Neutrophil (primary cell): Measurements from ENCODE around the gene ASB10.

Source experiments
- H3K27ac ChIP-seq: fragments of 200-600 bp; sonication (generic); 2 replicates; pipeline ENCODE4 v1.5.1; 2016; ENCODE audit warnings: mild to moderate bottlenecking, moderate library complexity
- H3K27me3 ChIP-seq: fragments of 200-600 bp; sonication (generic); 2 replicates; pipeline ENCODE4 v1.6.0; 2016; ENCODE audit warnings: mild to moderate bottlenecking
- H3K36me3 ChIP-seq: fragments of 200-600 bp; sonication (generic); 2 replicates; pipeline ENCODE4 v1.5.1; 2017
- H3K4me1 ChIP-seq, 2 experiments: fragments of 200-600 bp in 1 of 2; sonication (generic) in 1 of 2; 1 replicate in 1 of 2; 2 replicates in 1 of 2; pipeline versions ENCODE4 v1.5.1 to v1.6.1; 2013 to 2016; ENCODE audit warnings: low read depth in 1 of 2, low read length in 1 of 2, mild to moderate bottlenecking in 1 of 2, moderate library complexity in 1 of 2; ENCODE audit not compliant: control insufficient read depth in 1 of 2, insufficient read depth in 1 of 2
- H3K4me3 ChIP-seq, 2 experiments: fragments of 200-600 bp in 1 of 2; sonication (generic) in 1 of 2; 1 replicate in 1 of 2; 2 replicates in 1 of 2; pipeline ENCODE4 v1.5.1; 2013 to 2016; ENCODE audit warnings: low read depth in 1 of 2, low read length in 1 of 2, mild to moderate bottlenecking in 1 of 2, moderate library complexity in 1 of 2
- H3K9me3 ChIP-seq: fragments of 200-600 bp; sonication (generic); 2 replicates; pipeline ENCODE4 v1.5.1; 2016
- TF ChIP-seq, protein P1 (sequence below): fragments of 200-600 bp; sonication (generic); IDR thresholded peaks from 2 replicates; pipeline ENCODE4 v1.5.1; 2016; ENCODE audit warnings: antibody characterized with exemption

Gene ASB10

DNA sequence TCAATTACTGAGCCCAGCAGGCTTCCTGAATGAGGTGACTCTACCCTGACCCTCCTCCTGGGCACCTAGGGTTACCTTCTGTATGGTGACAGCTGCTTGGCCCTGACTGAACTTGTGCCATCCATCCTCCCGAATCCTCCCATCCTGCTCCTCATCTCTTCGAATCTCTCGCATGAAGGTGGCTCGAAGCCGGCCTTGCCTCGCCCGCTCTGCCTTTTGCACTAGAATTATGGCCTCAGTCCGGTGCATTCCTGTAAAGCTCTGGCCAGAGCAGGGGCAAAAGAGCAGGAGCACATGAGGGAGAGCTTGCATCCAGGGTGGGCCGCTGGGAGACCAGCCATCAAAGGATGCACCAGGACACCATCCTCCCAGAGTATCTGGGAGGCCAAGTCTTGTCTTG, 15.8 kb upstream of the ASB10 start:
- TF ChIP-seq, protein P1, sequence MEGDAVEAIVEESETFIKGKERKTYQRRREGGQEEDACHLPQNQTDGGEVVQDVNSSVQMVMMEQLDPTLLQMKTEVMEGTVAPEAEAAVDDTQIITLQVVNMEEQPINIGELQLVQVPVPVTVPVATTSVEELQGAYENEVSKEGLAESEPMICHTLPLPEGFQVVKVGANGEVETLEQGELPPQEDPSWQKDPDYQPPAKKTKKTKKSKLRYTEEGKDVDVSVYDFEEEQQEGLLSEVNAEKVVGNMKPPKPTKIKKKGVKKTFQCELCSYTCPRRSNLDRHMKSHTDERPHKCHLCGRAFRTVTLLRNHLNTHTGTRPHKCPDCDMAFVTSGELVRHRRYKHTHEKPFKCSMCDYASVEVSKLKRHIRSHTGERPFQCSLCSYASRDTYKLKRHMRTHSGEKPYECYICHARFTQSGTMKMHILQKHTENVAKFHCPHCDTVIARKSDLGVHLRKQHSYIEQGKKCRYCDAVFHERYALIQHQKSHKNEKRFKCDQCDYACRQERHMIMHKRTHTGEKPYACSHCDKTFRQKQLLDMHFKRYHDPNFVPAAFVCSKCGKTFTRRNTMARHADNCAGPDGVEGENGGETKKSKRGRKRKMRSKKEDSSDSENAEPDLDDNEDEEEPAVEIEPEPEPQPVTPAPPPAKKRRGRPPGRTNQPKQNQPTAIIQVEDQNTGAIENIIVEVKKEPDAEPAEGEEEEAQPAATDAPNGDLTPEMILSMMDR: no peak
- H3K4me1 ChIP-seq: no peaks in the 10 kb centered on the region
- no peaks in the 10 kb centered on the region for H3K36me3 ChIP-seq
- H3K9me3 ChIP-seq: no peaks in the 10 kb centered on the region
- H3K4me3 ChIP-seq: no peak overlapping the region
- H3K27ac ChIP-seq: no peak overlapping the region
- peaks cover 62% of the 10 kb centered on the region for H3K27me3 ChIP-seq

DNA sequence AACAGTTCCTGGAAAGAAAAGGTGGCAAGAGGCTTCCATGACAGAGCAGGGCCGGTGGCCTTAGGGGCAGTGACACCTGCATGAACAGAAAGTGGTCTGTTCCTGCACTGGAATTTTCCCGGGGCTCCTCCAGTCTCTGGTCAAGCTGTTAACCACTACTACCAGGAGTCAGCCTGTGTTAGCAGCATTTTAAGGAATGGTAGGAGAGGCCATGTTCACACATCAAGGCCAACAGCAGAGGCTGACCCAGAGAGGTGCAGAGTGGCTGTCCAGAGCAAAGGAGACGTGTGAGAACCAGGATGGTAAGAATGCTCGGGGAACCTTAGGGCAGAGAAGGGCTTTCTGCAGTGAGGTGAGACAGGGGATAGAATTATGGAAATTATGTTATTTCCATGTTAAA, 14.7 kb upstream of the ASB10 start:
- TF ChIP-seq, protein P1: no peak

DNA sequence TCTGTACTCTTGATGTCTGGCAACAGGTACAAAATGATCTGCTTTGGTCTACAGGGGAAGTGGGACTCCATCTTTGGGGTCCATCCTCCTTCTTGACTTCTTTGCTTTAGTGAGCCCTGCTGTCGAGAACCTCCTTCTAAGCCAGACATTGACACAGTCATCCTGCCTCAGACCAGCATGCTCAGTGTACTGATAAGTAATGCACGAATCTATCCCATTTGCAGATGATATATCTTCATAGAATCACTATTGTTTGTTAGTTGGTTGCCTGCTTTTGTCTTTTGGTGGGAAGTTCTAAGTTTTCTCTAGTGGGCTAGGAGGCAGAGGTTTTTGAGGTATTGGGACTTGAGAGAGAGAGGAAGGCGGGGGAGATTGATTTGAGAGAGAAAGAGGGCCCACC, 14.3 kb upstream of the ASB10 start:
- Histone ChIP-seq H3K9me3 (no peaks in the 10 kb centered on the region), H3K36me3 (no peaks in the 10 kb centered on the region), H3K27ac (no peak overlapping the region), H3K4me1 (no peaks in the 10 kb centered on the region), H3K27me3 (peaks cover 55% of the 10 kb centered on the region), H3K4me3 (no peak overlapping the region)
- TF ChIP-seq, protein P1: no peak

More for the DNA sequence above, 14.7 kb upstream of the ASB10 start:
- Histone ChIP-seq H3K9me3 (no peaks in the 10 kb centered on the region), H3K4me1 (no peaks in the 10 kb centered on the region), H3K36me3 (no peaks in the 10 kb centered on the region), H3K4me3 (no peak overlapping the region), H3K27ac (no peak overlapping the region), H3K27me3 (peaks cover 55% of the 10 kb centered on the region)

DNA sequence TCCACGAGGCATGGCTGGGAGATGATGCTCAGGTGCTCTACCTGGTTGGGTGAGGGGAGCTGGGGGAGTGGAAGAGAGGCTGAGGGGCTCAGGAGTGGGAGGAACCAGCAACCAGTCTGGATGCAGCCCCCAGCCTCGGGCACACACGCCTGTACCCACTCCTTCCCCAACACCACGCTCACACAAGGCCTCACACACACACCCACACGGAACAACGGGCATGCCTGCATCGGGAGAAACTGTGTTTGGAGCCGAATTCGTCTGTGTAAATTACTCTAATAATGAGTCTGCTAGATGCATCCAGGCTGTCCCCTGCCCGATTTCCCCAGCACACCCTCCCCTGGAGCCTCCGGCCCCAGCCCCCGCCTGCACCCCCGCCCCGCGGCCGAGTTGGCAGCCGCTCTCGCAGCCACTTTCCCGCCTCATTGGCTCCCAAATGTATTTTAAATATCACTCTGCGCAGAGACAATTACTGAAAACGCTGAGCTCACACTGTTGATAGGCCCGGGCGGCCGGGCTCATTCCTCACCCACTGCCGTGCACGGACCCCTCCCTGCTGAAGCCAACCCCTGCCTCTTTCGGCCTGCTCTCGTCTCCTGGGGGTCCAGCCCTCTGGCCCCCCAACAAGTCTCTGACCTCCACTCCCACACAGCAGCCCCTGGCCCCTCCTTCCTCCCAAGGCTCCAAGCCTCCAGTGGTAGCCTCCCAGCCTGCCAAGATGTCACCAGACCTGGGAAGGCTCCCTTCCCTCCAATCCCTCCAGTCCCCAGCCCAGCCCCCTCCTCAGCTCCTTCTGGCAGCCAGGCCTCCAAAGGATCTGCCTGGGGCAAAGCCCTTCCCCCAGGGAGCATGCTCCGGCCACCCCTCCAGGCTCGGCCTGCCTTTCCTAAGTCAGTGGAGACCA, 12.1 kb upstream of the ASB10 start:
- no peak overlapping the region for H3K4me3 ChIP-seq
- no peak overlapping the region for H3K27ac ChIP-seq

DNA sequence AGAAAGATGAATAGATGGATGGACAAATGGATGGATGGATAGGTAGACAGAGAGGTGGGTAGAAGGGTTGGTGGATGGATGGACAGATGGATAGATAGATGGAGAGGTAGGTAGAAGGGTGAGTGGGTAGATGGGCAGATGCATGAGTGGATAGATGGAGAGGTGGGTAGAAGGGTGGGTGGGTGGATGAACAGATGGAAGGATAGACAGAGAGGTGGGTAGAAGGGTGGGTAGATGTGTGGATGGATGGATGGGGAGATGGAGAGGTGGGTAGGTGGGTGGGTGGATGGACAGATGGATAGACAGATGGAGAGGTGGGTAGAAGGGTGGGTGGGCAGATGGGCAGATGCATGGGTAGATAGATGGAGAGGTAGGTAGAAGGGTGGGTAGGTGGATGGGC, 10.9 kb upstream of the ASB10 start:
- TF ChIP-seq, protein P1: no peak
- Histone ChIP-seq H3K4me1 (no peaks in the 10 kb centered on the region), H3K27ac (no peak overlapping the region), H3K4me3 (no peak overlapping the region), H3K36me3 (no peaks in the 10 kb centered on the region), H3K27me3 (peaks cover 39% of the 10 kb centered on the region), H3K9me3 (no peaks in the 10 kb centered on the region)

More for the DNA sequence above, 12.1 kb upstream of the ASB10 start:
- Histone ChIP-seq H3K4me1 (no peaks in the 10 kb centered on the region), H3K9me3 (no peaks in the 10 kb centered on the region), H3K27me3 (peaks cover 52% of the 10 kb centered on the region), H3K36me3 (no peaks in the 10 kb centered on the region)
- TF ChIP-seq, protein P1: no peak
